Lower leg skin (tissue), 4 donors: ENCODE results near the gene KCNK7. TPM values are rescaled to one million over a fixed set of nuclear protein-coding genes. Genes with fewer than 3 reads are reported as not detected.

Source experiments
- DNase-seq, 2 donors: peaks; one replicate each; pipeline ENCODE4 v3.0.0-alpha.2; 2019; ENCODE audit warnings: low spot score in 2 of 2
- H3K4me3 ChIP-seq: fragments of 200-600 bp; sonication (generic); 2 replicates; pipeline ENCODE4 v1.5.1; 2017; ENCODE audit warnings: mild to moderate bottlenecking, low read depth; ENCODE audit not compliant: poor library complexity, severe bottlenecking
- POLR2A ChIP-seq, 2 donors: fragments of 450-650 bp; IDR thresholded peaks; one replicate each; pipeline ENCODE4 v1.6.1; 2016 to 2017; ENCODE audit warnings: antibody characterized with exemption in 2 of 2, mild to moderate bottlenecking in 1 of 2, moderate library complexity in 1 of 2
- WGBS, 2 donors: methylation state at CpG; one replicate each; pipeline ENCODE4 v1.1.5; 2018; 5-methylcytosine and 5-hydroxymethylcytosine counted together
- intact Hi-C: fragments of 100-400 bp; cut with DNase I; formaldehyde crosslinking; loops from one replicate; pipeline ENCODE4 v1.15.0; 2023; ENCODE audit warnings: low total_unique reads
- total RNA-seq, 4 donors: library from RNA; depleted of rRNA; stranded (reverse); fragments of >200 nt; gene quantifications; one replicate each; pipeline ENCODE4 v1.1.0, GENCODE V29; 2016
- TF ChIP-seq, protein P1 (sequence below), 3 donors: fragments of 450-650 bp; IDR thresholded peaks; one replicate each; pipeline ENCODE4 v1.5.1; 2016; ENCODE audit warnings: antibody characterized with exemption in 3 of 3, mild to moderate bottlenecking in 3 of 3, moderate library complexity in 2 of 3

Gene KCNK7
- total RNA-seq, 4 donors from 2014 or later: 168 to 197 (median 184) TPM

DNA sequence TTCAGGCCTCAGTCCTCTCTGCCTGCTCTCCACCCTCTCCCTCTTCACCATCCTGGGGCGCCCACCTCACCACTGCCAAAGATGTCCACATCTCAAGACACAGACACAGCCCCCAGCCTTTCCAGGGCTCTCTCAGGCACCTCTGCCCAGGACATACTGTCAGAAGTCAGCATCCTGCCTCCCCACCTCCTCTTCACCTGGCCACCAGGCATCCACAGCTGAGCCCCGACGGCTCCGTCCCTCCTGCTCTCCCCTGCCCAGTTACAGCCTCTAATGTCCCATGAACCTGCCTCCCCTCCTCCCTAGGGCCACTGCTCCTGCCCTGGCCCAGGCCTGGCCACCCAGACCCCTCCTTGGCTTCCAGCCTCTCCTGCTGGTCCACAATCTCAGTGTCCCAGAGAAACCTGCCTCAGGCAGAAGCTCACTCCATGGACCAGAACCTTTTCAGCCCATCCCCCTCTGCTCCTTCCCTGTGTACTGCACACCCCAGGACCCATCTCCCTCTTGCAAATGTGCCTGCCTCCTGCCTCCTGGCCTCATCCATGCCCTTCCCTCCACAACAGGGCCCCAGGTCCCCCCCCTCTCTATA is 40.7 kb downstream of the KCNK7 start:
- TF ChIP-seq POLR2A (IDR thresholded peaks at IDR 0.05): no peak
- TF ChIP-seq, protein P1, sequence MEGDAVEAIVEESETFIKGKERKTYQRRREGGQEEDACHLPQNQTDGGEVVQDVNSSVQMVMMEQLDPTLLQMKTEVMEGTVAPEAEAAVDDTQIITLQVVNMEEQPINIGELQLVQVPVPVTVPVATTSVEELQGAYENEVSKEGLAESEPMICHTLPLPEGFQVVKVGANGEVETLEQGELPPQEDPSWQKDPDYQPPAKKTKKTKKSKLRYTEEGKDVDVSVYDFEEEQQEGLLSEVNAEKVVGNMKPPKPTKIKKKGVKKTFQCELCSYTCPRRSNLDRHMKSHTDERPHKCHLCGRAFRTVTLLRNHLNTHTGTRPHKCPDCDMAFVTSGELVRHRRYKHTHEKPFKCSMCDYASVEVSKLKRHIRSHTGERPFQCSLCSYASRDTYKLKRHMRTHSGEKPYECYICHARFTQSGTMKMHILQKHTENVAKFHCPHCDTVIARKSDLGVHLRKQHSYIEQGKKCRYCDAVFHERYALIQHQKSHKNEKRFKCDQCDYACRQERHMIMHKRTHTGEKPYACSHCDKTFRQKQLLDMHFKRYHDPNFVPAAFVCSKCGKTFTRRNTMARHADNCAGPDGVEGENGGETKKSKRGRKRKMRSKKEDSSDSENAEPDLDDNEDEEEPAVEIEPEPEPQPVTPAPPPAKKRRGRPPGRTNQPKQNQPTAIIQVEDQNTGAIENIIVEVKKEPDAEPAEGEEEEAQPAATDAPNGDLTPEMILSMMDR (IDR thresholded peaks at IDR 0.05): no peak
- 64 to 80% methylated on average over 4 of the region's 4 CpGs for WGBS, 2 donors
- DNase-seq: no peak
- no peak overlapping the region for H3K4me3 ChIP-seq
- intact Hi-C loops: no loop called here

DNA sequence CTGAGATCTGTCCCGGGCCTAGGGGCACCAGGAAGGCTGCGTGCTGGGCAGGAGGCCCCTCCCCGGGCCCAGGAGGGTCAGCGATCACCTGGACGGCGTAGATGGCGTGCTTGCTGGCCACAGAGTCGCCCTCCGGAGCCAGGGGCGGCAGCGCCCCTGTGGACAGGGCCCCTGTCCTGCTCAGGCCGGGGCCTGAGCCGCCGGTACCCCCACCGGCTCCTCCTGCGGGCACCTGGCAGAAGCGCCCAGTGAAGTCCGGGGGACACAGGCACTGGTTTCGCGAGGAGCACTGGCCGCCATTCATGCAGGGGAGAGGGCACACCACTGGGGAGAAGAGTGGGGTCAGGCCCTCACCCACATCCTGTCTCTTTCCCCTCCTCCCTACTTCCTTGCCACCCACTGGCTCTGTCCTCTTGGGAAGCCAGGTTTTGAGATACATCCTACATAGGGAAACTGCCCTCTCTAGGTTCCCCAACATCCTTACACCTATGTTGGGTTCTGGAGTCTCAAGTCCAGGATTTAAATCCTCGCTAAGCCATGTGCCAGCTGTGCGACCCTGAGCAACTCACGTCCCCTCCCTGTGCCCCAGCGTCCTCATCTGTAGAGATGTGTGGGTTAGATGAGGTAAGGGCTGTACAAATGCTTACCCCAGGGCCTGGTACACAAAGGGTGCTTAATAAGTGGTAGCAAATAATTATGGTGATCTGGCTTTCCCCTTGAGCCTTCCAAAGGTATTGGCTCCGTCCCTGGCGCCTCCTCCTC is 41.4 kb downstream of the KCNK7 start:
- intact Hi-C loops: no loop called here

DNA sequence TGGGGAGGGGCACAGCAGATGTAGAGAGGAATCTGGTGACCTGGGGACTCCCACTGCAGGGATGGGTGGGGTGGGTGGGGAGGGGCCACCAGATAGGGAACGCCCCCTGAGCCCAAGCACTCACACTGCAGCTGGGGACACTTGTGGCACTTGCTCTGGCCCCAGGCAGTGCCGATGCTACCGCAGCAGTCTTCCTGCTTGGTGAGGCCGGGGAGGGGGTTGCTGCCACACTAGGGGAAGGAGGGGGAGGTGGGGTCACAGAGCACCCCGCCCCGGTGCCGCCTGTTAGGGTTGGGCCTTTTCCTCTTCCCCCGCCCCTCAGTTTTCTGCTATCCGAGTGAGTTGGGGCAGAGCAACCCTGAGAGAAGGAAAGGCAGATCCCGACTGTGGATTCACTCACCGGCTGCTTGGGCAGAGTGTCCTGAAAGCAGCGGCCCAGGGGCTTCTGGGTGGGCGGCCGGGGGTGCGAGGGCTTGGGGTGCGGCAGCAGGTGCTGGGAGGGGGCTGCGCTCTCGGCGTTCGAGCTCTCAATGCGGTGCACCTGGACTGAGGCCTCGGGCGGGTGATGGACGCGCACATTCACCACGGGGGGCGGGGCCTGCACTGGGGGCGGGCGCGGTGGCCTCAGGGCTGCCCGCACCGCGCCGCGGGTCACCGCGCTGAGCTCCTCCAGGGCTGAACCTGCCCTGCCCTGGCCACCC is 42.1 kb downstream of the KCNK7 start:
- no peak overlapping the region for H3K4me3 ChIP-seq
- 64 to 69% methylated on average over 15 to 37 of the region's 37 CpGs for WGBS, 2 donors
- peak in 1 of 2 donors; percentile 87 for DNase-seq
- no peak for TF ChIP-seq POLR2A (IDR thresholded peaks at IDR 0.05)
- TF ChIP-seq, protein P1 (IDR thresholded peaks at IDR 0.05): no peak
- intact Hi-C loops: no loop called here

More for the DNA sequence above, 41.4 kb downstream of the KCNK7 start:
- H3K4me3 ChIP-seq: no peak overlapping the region
- no peak for DNase-seq
- TF ChIP-seq POLR2A (IDR thresholded peaks at IDR 0.05): no peak
- TF ChIP-seq, protein P1 (IDR thresholded peaks at IDR 0.05): no peak
- 83 to 90% methylated on average over 11 to 19 of the region's 27 CpGs for WGBS, 2 donors

DNA sequence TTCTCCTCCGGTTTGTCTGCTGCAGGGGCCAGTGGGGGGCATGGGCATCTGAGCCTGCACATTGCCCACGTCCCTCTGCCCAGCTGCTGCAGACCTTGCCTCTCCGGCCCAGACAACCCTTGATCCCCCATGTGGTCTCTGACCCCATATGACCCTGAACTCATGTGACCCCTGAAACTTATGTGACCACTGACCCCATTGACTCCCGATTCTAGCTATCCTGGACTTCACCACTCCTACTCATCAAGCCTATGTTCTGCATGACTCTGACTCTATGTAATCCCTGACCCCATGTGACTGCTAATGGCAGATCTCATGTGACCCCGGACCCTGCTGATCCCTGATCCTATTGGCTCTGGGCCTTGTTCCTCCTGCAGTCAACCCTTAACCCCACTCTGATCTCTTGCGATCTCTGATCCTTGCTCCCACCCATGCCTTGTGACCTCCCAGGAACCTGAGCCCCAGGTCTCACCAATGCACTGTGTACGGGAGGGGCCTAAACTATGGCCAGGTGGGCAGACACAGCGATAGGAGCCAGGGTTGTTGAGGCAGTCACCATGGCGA is 43.1 kb downstream of the KCNK7 start:
- TF ChIP-seq, protein P1 (IDR thresholded peaks at IDR 0.05): no peak
- TF ChIP-seq POLR2A (IDR thresholded peaks at IDR 0.05): no peak
- intact Hi-C loops: no loop called here
- H3K4me3 ChIP-seq: no peak overlapping the region
- no peak for DNase-seq
- 83 to 88% methylated on average over 9 of the region's 9 CpGs for WGBS, 2 donors

DNA sequence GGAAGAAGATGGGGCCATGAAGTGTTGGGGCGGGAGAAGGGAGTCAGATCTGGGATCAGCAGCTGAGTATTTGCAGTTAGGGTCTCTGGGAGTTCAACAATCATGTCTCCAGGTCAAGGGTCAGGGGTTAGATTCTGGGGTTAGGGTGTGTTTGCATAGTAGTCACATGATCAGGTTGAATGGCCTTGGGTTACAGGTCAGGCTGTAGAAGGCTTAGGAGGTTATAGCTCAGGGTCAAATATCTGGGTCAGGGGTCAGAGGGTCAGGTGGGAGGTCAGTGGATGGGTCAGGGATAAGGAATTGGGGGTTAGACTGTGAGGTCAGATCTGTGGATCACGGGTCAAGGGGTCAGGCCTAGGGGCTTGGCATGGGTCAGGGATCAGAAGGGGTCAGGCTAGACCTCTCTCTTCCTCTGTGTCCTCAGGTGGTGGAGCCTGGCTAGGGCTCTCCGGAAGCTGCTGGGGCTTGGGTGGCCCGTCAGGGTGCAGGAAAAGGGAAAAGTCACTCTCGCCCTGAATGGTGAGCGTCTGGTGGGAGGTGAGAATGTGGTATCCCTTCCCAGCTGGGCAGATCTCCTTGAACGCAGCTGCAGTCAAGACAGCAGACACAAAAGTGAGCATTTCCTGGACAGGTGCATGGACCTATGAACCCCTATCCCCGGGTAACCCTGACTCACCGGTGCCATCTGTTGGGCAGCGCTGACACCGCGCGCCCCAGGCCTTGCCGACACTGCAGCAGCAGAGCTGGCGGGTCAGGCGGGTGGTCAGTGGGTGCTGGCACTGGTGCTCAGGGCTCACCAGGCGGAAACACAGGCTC is 43.8 kb downstream of the KCNK7 start:
- H3K4me3 ChIP-seq: no peak overlapping the region
- WGBS, 2 donors: 59 to 66% methylated on average over 12 to 15 of the region's 17 CpGs
- TF ChIP-seq, protein P1 (IDR thresholded peaks at IDR 0.05): peak in 1 of 3 donors; percentile 21
- no peak for TF ChIP-seq POLR2A (IDR thresholded peaks at IDR 0.05)
- intact Hi-C loops: no loop called here
- no peak for DNase-seq
